ENCODE results near the gene PRKD2. TPM values are rescaled to one million over a fixed set of nuclear protein-coding genes. Genes with fewer than 3 reads are reported as not detected.

Gene PRKD2
- polyA plus RNA-seq, 1 donor from 2014 or later, result 8.0 TPM

DNA sequence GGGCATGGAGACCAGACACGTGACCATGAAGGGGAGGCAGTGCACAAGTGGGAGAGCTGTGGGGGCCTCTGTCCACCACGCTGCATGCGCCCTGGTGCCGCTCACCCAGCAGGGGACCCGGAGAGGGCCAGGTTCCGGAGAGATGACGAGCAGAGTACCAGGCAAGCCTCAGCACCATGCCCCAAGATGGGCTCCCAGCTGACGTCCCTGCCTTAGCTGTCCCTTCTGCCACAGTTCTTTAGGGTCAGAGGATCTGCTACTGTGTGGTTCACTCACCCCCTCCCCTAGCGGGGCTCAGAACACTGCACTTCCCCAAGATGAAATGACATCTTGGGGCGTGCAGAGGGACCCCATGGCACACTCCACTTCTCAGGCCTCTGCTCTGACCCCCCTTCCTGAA lies 9.6 kb upstream of the PRKD2 start:
- peaks cover 3% of the 10 kb centered on the region for H3K36me3 ChIP-seq (ENCODE audit: insufficient read depth, low read length)
- H4K20me1 ChIP-seq (ENCODE audit: insufficient read depth), result peaks cover 7% of the 10 kb centered on the region
- H3K9me2 ChIP-seq (ENCODE audit: insufficient read depth, low read length), result no peaks in the 10 kb centered on the region
- no peaks in the 10 kb centered on the region for H3K79me2 ChIP-seq (replicated peaks; ENCODE audit: insufficient read depth, low read length)
- H3K27me3 ChIP-seq (ENCODE audit: insufficient read depth, low read depth, low read length), result no peaks in the 10 kb centered on the region
- H3K4me3 ChIP-seq (ENCODE audit: low read length), result no peak overlapping the region
- no peak overlapping the region for H3K9ac ChIP-seq (ENCODE audit: low read length)
- no peak overlapping the region for H3K4me2 ChIP-seq (ENCODE audit: low read length)
- no peak overlapping the region for H3K27ac ChIP-seq (ENCODE audit: low read length)
- TF ChIP-seq TAF1 (IDR thresholded peaks at IDR 0.05; ENCODE audit: low read depth) (no peak), POLR2AphosphoS5 (IDR thresholded peaks at IDR 0.05) (no peak), RAD21 (conservative IDR thresholded peaks at IDR 0.05) (no peak), EZH2 (IDR thresholded peaks at IDR 0.05; ENCODE audit: borderline replicate concordance, insufficient read depth, low read length, poor library complexity, severe bottlenecking) (no peak), SMC3 (conservative IDR thresholded peaks at IDR 0.05; ENCODE audit: poor library complexity) (no peak), EP300 (conservative IDR thresholded peaks at IDR 0.05; ENCODE audit: poor library complexity, severe bottlenecking) (no peak), MXI1 (conservative IDR thresholded peaks at IDR 0.05; ENCODE audit: poor library complexity, severe bottlenecking) (no peak)
- TF ChIP-seq, protein P1, sequence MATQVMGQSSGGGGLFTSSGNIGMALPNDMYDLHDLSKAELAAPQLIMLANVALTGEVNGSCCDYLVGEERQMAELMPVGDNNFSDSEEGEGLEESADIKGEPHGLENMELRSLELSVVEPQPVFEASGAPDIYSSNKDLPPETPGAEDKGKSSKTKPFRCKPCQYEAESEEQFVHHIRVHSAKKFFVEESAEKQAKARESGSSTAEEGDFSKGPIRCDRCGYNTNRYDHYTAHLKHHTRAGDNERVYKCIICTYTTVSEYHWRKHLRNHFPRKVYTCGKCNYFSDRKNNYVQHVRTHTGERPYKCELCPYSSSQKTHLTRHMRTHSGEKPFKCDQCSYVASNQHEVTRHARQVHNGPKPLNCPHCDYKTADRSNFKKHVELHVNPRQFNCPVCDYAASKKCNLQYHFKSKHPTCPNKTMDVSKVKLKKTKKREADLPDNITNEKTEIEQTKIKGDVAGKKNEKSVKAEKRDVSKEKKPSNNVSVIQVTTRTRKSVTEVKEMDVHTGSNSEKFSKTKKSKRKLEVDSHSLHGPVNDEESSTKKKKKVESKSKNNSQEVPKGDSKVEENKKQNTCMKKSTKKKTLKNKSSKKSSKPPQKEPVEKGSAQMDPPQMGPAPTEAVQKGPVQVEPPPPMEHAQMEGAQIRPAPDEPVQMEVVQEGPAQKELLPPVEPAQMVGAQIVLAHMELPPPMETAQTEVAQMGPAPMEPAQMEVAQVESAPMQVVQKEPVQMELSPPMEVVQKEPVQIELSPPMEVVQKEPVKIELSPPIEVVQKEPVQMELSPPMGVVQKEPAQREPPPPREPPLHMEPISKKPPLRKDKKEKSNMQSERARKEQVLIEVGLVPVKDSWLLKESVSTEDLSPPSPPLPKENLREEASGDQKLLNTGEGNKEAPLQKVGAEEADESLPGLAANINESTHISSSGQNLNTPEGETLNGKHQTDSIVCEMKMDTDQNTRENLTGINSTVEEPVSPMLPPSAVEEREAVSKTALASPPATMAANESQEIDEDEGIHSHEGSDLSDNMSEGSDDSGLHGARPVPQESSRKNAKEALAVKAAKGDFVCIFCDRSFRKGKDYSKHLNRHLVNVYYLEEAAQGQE (IDR thresholded peaks at IDR 0.05; ENCODE audit: borderline replicate concordance), result no peak
- TF ChIP-seq, protein P2, sequence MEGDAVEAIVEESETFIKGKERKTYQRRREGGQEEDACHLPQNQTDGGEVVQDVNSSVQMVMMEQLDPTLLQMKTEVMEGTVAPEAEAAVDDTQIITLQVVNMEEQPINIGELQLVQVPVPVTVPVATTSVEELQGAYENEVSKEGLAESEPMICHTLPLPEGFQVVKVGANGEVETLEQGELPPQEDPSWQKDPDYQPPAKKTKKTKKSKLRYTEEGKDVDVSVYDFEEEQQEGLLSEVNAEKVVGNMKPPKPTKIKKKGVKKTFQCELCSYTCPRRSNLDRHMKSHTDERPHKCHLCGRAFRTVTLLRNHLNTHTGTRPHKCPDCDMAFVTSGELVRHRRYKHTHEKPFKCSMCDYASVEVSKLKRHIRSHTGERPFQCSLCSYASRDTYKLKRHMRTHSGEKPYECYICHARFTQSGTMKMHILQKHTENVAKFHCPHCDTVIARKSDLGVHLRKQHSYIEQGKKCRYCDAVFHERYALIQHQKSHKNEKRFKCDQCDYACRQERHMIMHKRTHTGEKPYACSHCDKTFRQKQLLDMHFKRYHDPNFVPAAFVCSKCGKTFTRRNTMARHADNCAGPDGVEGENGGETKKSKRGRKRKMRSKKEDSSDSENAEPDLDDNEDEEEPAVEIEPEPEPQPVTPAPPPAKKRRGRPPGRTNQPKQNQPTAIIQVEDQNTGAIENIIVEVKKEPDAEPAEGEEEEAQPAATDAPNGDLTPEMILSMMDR (IDR thresholded peaks at IDR 0.05; ENCODE audit: poor library complexity, severe bottlenecking), result no peak
- no peaks in the 10 kb centered on the region for H3F3A ChIP-seq (ENCODE audit: insufficient read depth, low read length, poor library complexity, severe bottlenecking)
- H3K9me3 ChIP-seq (ENCODE audit: low read length), result no peaks in the 10 kb centered on the region
- no peak overlapping the region for H2AFZ ChIP-seq (ENCODE audit: low read depth, low read length)

DNA sequence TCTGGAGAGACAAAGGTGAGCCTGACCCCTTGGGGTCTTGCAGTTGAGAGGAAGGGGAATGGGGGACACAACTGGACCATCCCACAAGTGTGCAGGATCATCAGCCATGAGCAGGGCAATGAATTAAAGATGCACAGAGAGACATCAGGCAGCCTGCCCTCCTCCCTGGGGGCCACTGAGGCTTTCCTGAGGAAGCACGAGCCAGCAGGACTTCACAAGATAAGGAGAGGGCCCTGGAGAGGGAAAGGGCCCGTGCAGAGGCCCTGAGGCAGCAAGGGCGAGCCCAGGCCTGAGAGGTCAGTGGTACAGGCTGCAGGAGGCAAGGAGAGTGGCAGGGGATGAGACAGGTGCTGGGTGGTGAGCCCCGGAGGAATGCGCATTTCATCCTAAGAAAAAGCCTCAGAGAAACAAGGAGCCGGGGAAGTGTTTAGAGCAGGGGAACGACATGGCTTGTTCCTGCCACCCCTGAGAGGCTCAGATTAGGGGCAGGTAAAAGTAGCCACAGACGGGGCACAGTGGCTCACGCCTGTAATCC lies 9.0 kb upstream of the PRKD2 start:
- Histone ChIP-seq H3K9me2 (ENCODE audit: insufficient read depth, low read length) (no peaks in the 10 kb centered on the region), H3K4me2 (ENCODE audit: low read length) (no peak overlapping the region), H3F3A (ENCODE audit: insufficient read depth, low read length, poor library complexity, severe bottlenecking) (no peaks in the 10 kb centered on the region), H3K9me3 (ENCODE audit: low read length) (no peaks in the 10 kb centered on the region), H4K20me1 (ENCODE audit: insufficient read depth) (peaks cover 6% of the 10 kb centered on the region), H3K36me3 (ENCODE audit: insufficient read depth, low read length) (peaks cover 3% of the 10 kb centered on the region), H2AFZ (ENCODE audit: low read depth, low read length) (no peak overlapping the region), H3K27ac (ENCODE audit: low read length) (no peak overlapping the region), H3K4me3 (ENCODE audit: low read length) (no peak overlapping the region), H3K9ac (ENCODE audit: low read length) (no peak overlapping the region), H3K79me2 (replicated peaks; ENCODE audit: insufficient read depth, low read length) (no peaks in the 10 kb centered on the region), H3K27me3 (ENCODE audit: insufficient read depth, low read depth, low read length) (no peaks in the 10 kb centered on the region)
- TF ChIP-seq TAF1 (IDR thresholded peaks at IDR 0.05; ENCODE audit: low read depth) (no peak), SMC3 (conservative IDR thresholded peaks at IDR 0.05; ENCODE audit: poor library complexity) (no peak)
